GM23338 (cell line): ENCODE measurements around the gene TTYH3. TPM values are rescaled to one million over a fixed set of nuclear protein-coding genes. Genes with fewer than 3 reads are reported as not detected.

ENCODE experiments used
- ATAC-seq: fragments of 200-7000 bp; cut with Tn5 transposase; 3 replicates; pipeline ENCODE4 v1.9.1; 2020
- DNase-seq: peaks from one replicate; pipeline ENCODE4 v3.0.0-alpha.2; 2015; ENCODE audit warnings: low spot score
- H2AFZ ChIP-seq: fragments of 200-600 bp; sonication (generic); 2 replicates; pipeline ENCODE4 v1.8.0; 2016; ENCODE audit warnings: antibody characterized with exemption, mild to moderate bottlenecking, moderate library complexity
- H3F3A ChIP-seq: fragments of 200-600 bp; sonication (generic); replicated peaks from 2 replicates; pipeline ENCODE4 v1.8.0; 2017; ENCODE audit warnings: antibody characterized with exemption, mixed run types, low read depth
- H3K27ac ChIP-seq: fragments of 200-600 bp; sonication (generic); 2 replicates; pipeline ENCODE4 v1.6.1; 2016; ENCODE audit warnings: low read depth
- H3K27me3 ChIP-seq: fragments of 200-600 bp; sonication (generic); 2 replicates; pipeline ENCODE4 v1.8.0; 2016; ENCODE audit warnings: mild to moderate bottlenecking, mixed run types, moderate library complexity; ENCODE audit not compliant: insufficient read depth
- H3K36me3 ChIP-seq: fragments of 200-600 bp; sonication (generic); 2 replicates; pipeline ENCODE4 v1.8.0; 2016; ENCODE audit warnings: mild to moderate bottlenecking; ENCODE audit not compliant: insufficient read depth
- H3K4me1 ChIP-seq: fragments of 200-600 bp; sonication (generic); 2 replicates; pipeline ENCODE4 v1.8.0; 2016; ENCODE audit warnings: mild to moderate bottlenecking, moderate library complexity; ENCODE audit not compliant: insufficient read depth
- H3K4me2 ChIP-seq: fragments of 200-600 bp; sonication (generic); 2 replicates; pipeline ENCODE4 v1.7.1; 2017; ENCODE audit warnings: mixed run types
- H3K4me3 ChIP-seq: fragments of 200-600 bp; sonication (generic); 2 replicates; pipeline ENCODE4 v1.6.1; 2016; ENCODE audit warnings: mixed run types
- H3K79me2 ChIP-seq: fragments of 200-600 bp; sonication (generic); replicated peaks from 2 replicates; pipeline ENCODE4 v1.8.0; 2017; ENCODE audit warnings: mild to moderate bottlenecking; ENCODE audit not compliant: insufficient read depth
- H3K9me2 ChIP-seq: fragments of 200-600 bp; sonication (generic); 2 replicates; pipeline ENCODE4 v1.8.0; 2017; ENCODE audit not compliant: insufficient read depth
- H4K20me1 ChIP-seq: fragments of 200-600 bp; sonication (generic); replicated peaks from 2 replicates; pipeline ENCODE4 v1.8.0; 2017; ENCODE audit warnings: mild to moderate bottlenecking; ENCODE audit not compliant: insufficient read depth
- H3K27ac Mint-ChIP-seq: 2 replicates; pipeline ENCODE4 v1.8.0; 2020; ENCODE audit warnings: inconsistent platforms, mild to moderate bottlenecking, moderate library complexity, mixed read lengths
- H3K27me3 Mint-ChIP-seq: 3 replicates; pipeline ENCODE4 v1.8.0; 2022; ENCODE audit warnings: low read depth, mild to moderate bottlenecking, moderate library complexity, mixed read lengths, inconsistent platforms; ENCODE audit not compliant: insufficient read depth, poor library complexity
- H3K36me3 Mint-ChIP-seq: 3 replicates; pipeline ENCODE4 v1.8.0; 2021; ENCODE audit warnings: low read depth, mild to moderate bottlenecking, inconsistent platforms, moderate library complexity, mixed read lengths
- H3K4me1 Mint-ChIP-seq: 3 replicates; pipeline ENCODE4 v1.8.0; 2020; ENCODE audit warnings: mild to moderate bottlenecking, inconsistent platforms, mixed read lengths
- H3K4me3 Mint-ChIP-seq: 3 replicates; pipeline ENCODE4 v1.8.0; 2021; ENCODE audit warnings: moderate library complexity, mild to moderate bottlenecking, inconsistent platforms, mixed read lengths
- H3K9me3 Mint-ChIP-seq: 3 replicates; pipeline ENCODE4 v1.8.0; 2020; ENCODE audit warnings: moderate library complexity, mild to moderate bottlenecking, inconsistent platforms, mixed read lengths
- ETS1 ChIP-seq: IDR thresholded peaks from 2 replicates; pipeline ENCODE4 v1.6.1; 2016; ENCODE audit warnings: antibody characterized with exemption
- POLR2AphosphoS5 ChIP-seq: IDR thresholded peaks from 2 replicates; pipeline ENCODE4 v1.6.1; 2016; ENCODE audit warnings: antibody characterized with exemption, low read depth
- ZNF462 ChIP-seq: fragments of 250-450 bp; sonication (Bioruptor Pico); IDR thresholded peaks from 2 replicates; pipeline ENCODE4 v1.5.0; 2020; ENCODE audit warnings: mild to moderate bottlenecking, moderate library complexity
- polyA plus RNA-seq: library from polyadenylated mRNA; unstranded; fragments of >200 nt; fragmentation: Nextera tagmentation; extraction: Ambion mirVana; gene quantifications from 2 replicates; pipeline ENCODE4 v1.2.1, GENCODE V29; 2016
- total RNA-seq: library from RNA; depleted of rRNA; stranded (reverse); fragments of >200 nt; shearing (Covaris generic); gene quantifications from 2 replicates; pipeline ENCODE4 v1.2.3, GENCODE V29; 2014

The TTYH3 gene
- total and polyA plus RNA-seq, 2 experiments from 2014 or later = 59.6 to 126 TPM

- TF ChIP-seq ZNF462 (CRISPR knock-in tag) (no peak), ETS1 (no peak)
Observed at GRCh38 chr7:2689951-2690705, 58.3 kb downstream of the TTYH3 start (continued).

- H3K27ac Mint-ChIP-seq = 0 out of 2 replicates have a peak overlapping the region, but pooled peaks have one; percentile 14
- H3K36me3 Mint-ChIP-seq = no peaks in the 10 kb centered on the region
- Histone ChIP-seq H3K79me2 (no peaks in the 10 kb centered on the region), H3K4me3 (no peak overlapping the region), H3K27me3 (peaks cover 25% of the 10 kb centered on the region), H2AFZ (no peak overlapping the region), H3F3A (0 out of 2 replicates have a peak, but pooled peaks cover 9% of the 10 kb centered on the region), H4K20me1 (no peaks in the 10 kb centered on the region), H3K9me2 (no peaks in the 10 kb centered on the region), H3K4me2 (no peak overlapping the region), H3K4me1 (no peaks in the 10 kb centered on the region; the same call in 1 of the 2 replicates), H3K36me3 (no peaks in the 10 kb centered on the region), H3K27ac (no peak overlapping the region)
- no peak overlapping the region for H3K4me3 Mint-ChIP-seq
- DNase-seq = no peak
- H3K9me3 Mint-ChIP-seq = no peaks in the 10 kb centered on the region
- H3K4me1 Mint-ChIP-seq = peaks cover 13% of the 10 kb centered on the region
- ATAC-seq = no peak
- H3K27me3 Mint-ChIP-seq = peaks cover 26% of the 10 kb centered on the region
- TF ChIP-seq POLR2AphosphoS5 = no peak
- TF ChIP-seq ZNF462 (CRISPR knock-in tag) = no peak
Observed at GRCh38 chr7:2691011-2691707, 59.4 kb downstream of the TTYH3 start.
